ENCODE data around the gene RBM47.

RBM47 gene

GRCh38 chr4:40585201-40585799 lies 44.4 kb downstream of the RBM47 start:
- DNase-seq (ENCODE audit: low spot score), result no peak
- TF ChIP-seq CTCF (IDR thresholded peaks at IDR 0.05; ENCODE audit: extremely low read depth, insufficient read depth, missing control alignments), result no peak
- in situ Hi-C loops (cut with MboI; ENCODE audit: low pct_unique_long_range_greater_than_20kb, low sequenced_read_pairs, unreplicated experiment), result no loop called here

GRCh38 chr4:40584517-40585141 lies 45.0 kb downstream of the RBM47 start:
- no peak for TF ChIP-seq CTCF (IDR thresholded peaks at IDR 0.05; ENCODE audit: extremely low read depth, insufficient read depth, missing control alignments)

GRCh38 chr4:40583850-40584439 lies 45.7 kb downstream of the RBM47 start:
- no peak for DNase-seq (ENCODE audit: low spot score)
- no peak for TF ChIP-seq CTCF (IDR thresholded peaks at IDR 0.05; ENCODE audit: extremely low read depth, insufficient read depth, missing control alignments)
- in situ Hi-C loops (cut with MboI; ENCODE audit: low pct_unique_long_range_greater_than_20kb, low sequenced_read_pairs, unreplicated experiment), result no loop called here

More at GRCh38 chr4:40584517-40585141, 45.0 kb downstream of the RBM47 start:
- in situ Hi-C loops (cut with MboI; ENCODE audit: low pct_unique_long_range_greater_than_20kb, low sequenced_read_pairs, unreplicated experiment), result no loop called here
- DNase-seq (ENCODE audit: low spot score), result no peak

GRCh38 chr4:40582413-40582812 lies 47.3 kb downstream of the RBM47 start:
- no peak for DNase-seq (ENCODE audit: low spot score)
- TF ChIP-seq CTCF (IDR thresholded peaks at IDR 0.05; ENCODE audit: extremely low read depth, insufficient read depth, missing control alignments), result no peak
- in situ Hi-C loops (cut with MboI; ENCODE audit: low pct_unique_long_range_greater_than_20kb, low sequenced_read_pairs, unreplicated experiment), result no loop called here

GRCh38 chr4:40581254-40582140 lies 48.2 kb downstream of the RBM47 start:
- no peak for TF ChIP-seq CTCF (IDR thresholded peaks at IDR 0.05; ENCODE audit: extremely low read depth, insufficient read depth, missing control alignments)
- in situ Hi-C loops (cut with MboI; ENCODE audit: low pct_unique_long_range_greater_than_20kb, low sequenced_read_pairs, unreplicated experiment), result no loop called here
- no peak for DNase-seq (ENCODE audit: low spot score)

- DNase-seq (ENCODE audit: low spot score), result no peak
- in situ Hi-C loops (cut with MboI; ENCODE audit: low pct_unique_long_range_greater_than_20kb, low sequenced_read_pairs, unreplicated experiment), result no loop called here
- no peak for TF ChIP-seq CTCF (IDR thresholded peaks at IDR 0.05; ENCODE audit: extremely low read depth, insufficient read depth, missing control alignments)
Observed at GRCh38 chr4:40579983-40580382, 49.7 kb downstream of the RBM47 start.

All from GM13977 (cell line).